ENCODE measurements around the gene RTN4RL1. TPM values are rescaled to one million over a fixed set of nuclear protein-coding genes. Genes with fewer than 3 reads are reported as not detected.
"Not testable (repeated sequence)": the region's sequence is repeated elsewhere in the genome, so short reads cannot be mapped to it uniquely, and the experiment has no call there.

The RTN4RL1 gene
- total RNA-seq, 4 donors from 2014 or later = 16.4 to 24.8 (median 21.6) TPM

DNA sequence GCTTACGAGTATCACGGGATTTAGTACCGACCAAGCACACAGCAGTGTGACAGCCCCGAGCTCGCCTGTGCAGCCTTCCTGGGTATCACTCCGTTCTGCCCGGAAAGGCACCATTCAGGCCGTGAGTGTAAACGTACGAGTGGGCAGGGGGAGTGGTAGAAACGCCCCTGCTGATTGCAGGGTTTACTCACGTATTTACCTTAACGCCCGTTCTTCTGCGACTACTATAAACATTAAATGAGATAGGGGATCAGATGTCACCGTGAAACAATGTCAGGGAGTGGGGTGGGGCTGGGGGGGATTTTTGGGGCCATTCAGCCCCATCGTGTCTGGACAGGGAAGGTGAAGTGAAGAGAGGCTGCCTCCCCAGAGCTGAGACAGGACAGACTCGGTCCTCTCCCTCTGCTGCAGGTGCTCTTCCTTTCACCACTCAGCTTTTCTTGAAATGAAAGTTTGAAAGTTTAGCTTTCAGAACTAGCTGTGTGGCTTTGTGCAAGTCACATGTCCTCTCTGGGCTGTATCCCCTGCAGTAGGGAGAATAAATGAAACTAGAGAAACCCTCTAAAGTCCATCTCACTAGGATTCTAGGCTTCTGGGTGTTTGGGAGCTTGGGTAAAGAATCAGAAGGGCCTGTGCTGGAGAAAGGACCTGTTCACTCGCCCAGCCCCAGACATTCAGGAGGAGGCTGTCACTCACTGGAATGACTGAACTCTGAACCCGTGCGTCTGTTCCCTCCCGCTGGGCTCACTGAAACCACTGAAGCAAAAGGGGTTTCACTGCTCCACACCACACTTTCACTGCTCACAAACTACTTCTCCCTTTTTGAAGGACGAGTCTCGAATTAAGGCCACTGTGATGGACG is 128.7 kb downstream of the RTN4RL1 start:
- no peak overlapping the region for H3K4me3 ChIP-seq
- no peak overlapping the region for H3K27ac ChIP-seq
- TF ChIP-seq, protein P1, sequence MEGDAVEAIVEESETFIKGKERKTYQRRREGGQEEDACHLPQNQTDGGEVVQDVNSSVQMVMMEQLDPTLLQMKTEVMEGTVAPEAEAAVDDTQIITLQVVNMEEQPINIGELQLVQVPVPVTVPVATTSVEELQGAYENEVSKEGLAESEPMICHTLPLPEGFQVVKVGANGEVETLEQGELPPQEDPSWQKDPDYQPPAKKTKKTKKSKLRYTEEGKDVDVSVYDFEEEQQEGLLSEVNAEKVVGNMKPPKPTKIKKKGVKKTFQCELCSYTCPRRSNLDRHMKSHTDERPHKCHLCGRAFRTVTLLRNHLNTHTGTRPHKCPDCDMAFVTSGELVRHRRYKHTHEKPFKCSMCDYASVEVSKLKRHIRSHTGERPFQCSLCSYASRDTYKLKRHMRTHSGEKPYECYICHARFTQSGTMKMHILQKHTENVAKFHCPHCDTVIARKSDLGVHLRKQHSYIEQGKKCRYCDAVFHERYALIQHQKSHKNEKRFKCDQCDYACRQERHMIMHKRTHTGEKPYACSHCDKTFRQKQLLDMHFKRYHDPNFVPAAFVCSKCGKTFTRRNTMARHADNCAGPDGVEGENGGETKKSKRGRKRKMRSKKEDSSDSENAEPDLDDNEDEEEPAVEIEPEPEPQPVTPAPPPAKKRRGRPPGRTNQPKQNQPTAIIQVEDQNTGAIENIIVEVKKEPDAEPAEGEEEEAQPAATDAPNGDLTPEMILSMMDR (IDR thresholded peaks at IDR 0.05) = no peak
- TF ChIP-seq POLR2AphosphoS5 (IDR thresholded peaks at IDR 0.05) (no peak), EP300 (IDR thresholded peaks at IDR 0.05) (no peak), POLR2A (IDR thresholded peaks at IDR 0.05) (no peak)
- no peak for DNase-seq (ENCODE audit: low spot score in 2 of 2)
- no peaks in the 10 kb centered on the region for H3K4me1 ChIP-seq
- no peaks in the 10 kb centered on the region for H3K9me3 ChIP-seq
- peaks cover 75% of the 10 kb centered on the region for H3K36me3 ChIP-seq
- H3K27me3 ChIP-seq = no peaks in the 10 kb centered on the region
- WGBS = 87% methylated on average over 25 of the region's 25 CpGs

DNA sequence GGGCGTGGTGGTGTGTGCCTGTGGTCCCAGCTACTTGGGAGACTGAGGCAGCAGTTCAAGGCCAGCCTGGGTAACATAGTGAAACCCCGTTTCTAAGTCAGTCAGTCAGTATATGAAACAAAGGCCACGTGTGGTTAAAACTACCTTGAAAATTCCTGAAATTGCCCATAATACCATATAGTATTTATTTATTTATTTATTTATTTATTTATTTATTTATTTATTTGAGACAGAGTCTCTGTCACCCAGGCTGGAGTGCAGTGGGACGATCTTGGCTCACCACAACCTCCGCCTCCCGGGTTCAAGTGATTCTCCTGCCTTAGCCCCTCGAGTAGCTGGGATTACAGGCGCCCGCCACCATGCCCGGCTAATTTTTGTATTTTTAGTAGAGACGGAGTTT is 129.7 kb downstream of the RTN4RL1 start:
- not testable (repeated sequence) for H3K27ac ChIP-seq; H3K4me1 ChIP-seq; H3K4me3 ChIP-seq; H3K9me3 ChIP-seq; DNase-seq (ENCODE audit: low spot score in 2 of 2); H3K27me3 ChIP-seq
- peaks cover 84% of the 10 kb centered on the region for H3K36me3 ChIP-seq
- 96% methylated on average over 11 of the region's 11 CpGs for WGBS

GRCh38 chr17:1894753-1895339 is 130.3 kb downstream of the RTN4RL1 start:
- TF ChIP-seq EP300 (IDR thresholded peaks at IDR 0.05) = no peak
- TF ChIP-seq, protein P1 (IDR thresholded peaks at IDR 0.05) = no peak
- no peak for TF ChIP-seq POLR2A (IDR thresholded peaks at IDR 0.05)
- TF ChIP-seq POLR2AphosphoS5 (IDR thresholded peaks at IDR 0.05) = no peak
- peaks cover 91% of the 10 kb centered on the region for H3K36me3 ChIP-seq
- no peaks in the 10 kb centered on the region for H3K27me3 ChIP-seq
- H3K4me3 ChIP-seq = no peak overlapping the region
- H3K27ac ChIP-seq = no peak overlapping the region
- H3K4me1 ChIP-seq = no peaks in the 10 kb centered on the region
- DNase-seq (ENCODE audit: low spot score in 2 of 2) = no peak
- WGBS = 95% methylated on average over 7 of the region's 7 CpGs
- H3K9me3 ChIP-seq = no peaks in the 10 kb centered on the region

- 89% methylated on average over 15 of the region's 15 CpGs for WGBS
These were observed 134.2 kb downstream of the RTN4RL1 start for GRCh38 chr17:1890758-1891450.

GRCh38 chr17:1888741-1889140 is 136.4 kb downstream of the RTN4RL1 start:
- H3K36me3 ChIP-seq = peaks cover 99% of the 10 kb centered on the region
- WGBS = 89% methylated on average over 14 of the region's 14 CpGs
- no peaks in the 10 kb centered on the region for H3K9me3 ChIP-seq
- TF ChIP-seq EP300 (IDR thresholded peaks at IDR 0.05) (no peak), POLR2A (IDR thresholded peaks at IDR 0.05) (no peak), POLR2AphosphoS5 (IDR thresholded peaks at IDR 0.05) (no peak)
- TF ChIP-seq, protein P1 (IDR thresholded peaks at IDR 0.05) = no peak
- no peak overlapping the region for H3K27ac ChIP-seq
- H3K4me3 ChIP-seq = no peak overlapping the region
- H3K27me3 ChIP-seq = no peaks in the 10 kb centered on the region
- no peaks in the 10 kb centered on the region for H3K4me1 ChIP-seq
- no peak for DNase-seq (ENCODE audit: low spot score in 2 of 2)

More at GRCh38 chr17:1890758-1891450, 134.2 kb downstream of the RTN4RL1 start:
- Histone ChIP-seq H3K27me3 (no peaks in the 10 kb centered on the region), H3K27ac (no peak overlapping the region), H3K9me3 (no peaks in the 10 kb centered on the region), H3K4me3 (no peak overlapping the region), H3K4me1 (no peaks in the 10 kb centered on the region), H3K36me3 (peaks cover 96% of the 10 kb centered on the region)
- DNase-seq (ENCODE audit: low spot score in 2 of 2) = no peak
- TF ChIP-seq, protein P1 (IDR thresholded peaks at IDR 0.05) = no peak
- TF ChIP-seq EP300 (IDR thresholded peaks at IDR 0.05) = no peak
- no peak for TF ChIP-seq POLR2A (IDR thresholded peaks at IDR 0.05)
- no peak for TF ChIP-seq POLR2AphosphoS5 (IDR thresholded peaks at IDR 0.05)

Other genes starting within 250 kb of the RTN4RL1 start
- 10 to 100 TPM in 2 of 4 donors, 1 to 10 TPM in 2; 6.4 to 31.7 (median 14.3) TPM for gene SMYD4, start 195.4 kb downstream of the RTN4RL1 start, total RNA-seq
- 10 to 100 TPM; 27.6 to 58.2 (median 36.7) TPM for gene RPA1, start 195.3 kb downstream of the RTN4RL1 start, total RNA-seq
- 100 to 1,000 TPM in 1 of 4 donors, 10 to 100 TPM in 3; 58.7 to 115 (median 66.3) TPM for gene DPH1, start 4.8 kb upstream of the RTN4RL1 start, total RNA-seq
- gene OVCA2, start 16.7 kb upstream of the RTN4RL1 start, total RNA-seq = 10 to 100 TPM; 36.6 to 51.5 (median 42.7) TPM
- 1 to 10 TPM; 2.7 to 9.5 (median 4.9) TPM for gene HIC1, start 29.8 kb upstream of the RTN4RL1 start, total RNA-seq

All from suprapubic skin (tissue), 4 donors.